HepG2 (cell line): Measurements from ENCODE around the gene HMBS. TPM values are rescaled to one million over a fixed set of nuclear protein-coding genes. Genes with fewer than 3 reads are reported as not detected.

Experiments
- ATAC-seq: fragments of 200-7000 bp; cut with Tn5 transposase; 3 replicates; pipeline ENCODE4 v1.9.1; 2020; ENCODE audit warnings: mild to moderate bottlenecking, moderate library complexity
- BruUV-seq: library from RNA; stranded (reverse); fragments of 400-500 nt; replicated peaks from 2 replicates; lab custom pipeline; 2021; lab: Mats Ljungman, UMichigan
- CTCF ChIA-PET: fragments of 300-600 bp; formaldehyde crosslinking; extraction: SDS; loops from one replicate; lab custom pipeline; 2021; ENCODE audit warnings: low total read pairs, inconsistent platforms, low intra/inter-chr PET ratio; lab: Yijun Ruan, JAX
- POLR2A ChIA-PET: fragments of 350-600 bp; sonication (Branson Sonifier 250); formaldehyde crosslinking; loops from one replicate; lab custom pipeline; 2020; ENCODE audit warnings: antibody characterized with exemption, inconsistent platforms; lab: Yijun Ruan, JAX
- DNase-seq: peaks from one replicate; pipeline ENCODE4 v3.0.0-alpha.2; 2015; ENCODE audit warnings: low spot score
- FAIRE-seq: peaks from 3 replicates; lab custom pipeline; 2011; peaks lifted over from hg19 to GRCh38; lab: Jason Lieb, UNC
- H2AFZ ChIP-seq: one replicate; pipeline ENCODE4 v1.6.1; 2011; ENCODE audit warnings: low read length, inconsistent platforms
- H3K27ac ChIP-seq: fragments of 300-600 bp; 3 replicates; pipeline ENCODE4 v1.8.0; 2011; ENCODE audit warnings: mixed run types, mild to moderate bottlenecking, mixed read lengths, low read length, inconsistent platforms; ENCODE audit not compliant: insufficient read depth; ENCODE audit errors: extremely low read length
- H3K27me3 ChIP-seq, 2 experiments: fragments of 200-600 bp in 1 of 2; 2 replicates in 1 of 2; 3 replicates in 1 of 2; pipeline versions ENCODE4 v1.6.0 to v1.8.0; 2011; ENCODE audit warnings: low read length in 2 of 2, mild to moderate bottlenecking in 2 of 2, moderate library complexity in 2 of 2, inconsistent platforms in 1 of 2; ENCODE audit not compliant: insufficient read depth in 2 of 2, control insufficient read depth in 1 of 2
- H3K36me3 ChIP-seq, 2 experiments: fragments of 200-600 bp in 1 of 2; replicated peaks in 1 of 2; 2 replicates in 1 of 2; 3 replicates in 1 of 2; pipeline versions ENCODE4 v1.5.1 to v1.8.0; 2011; ENCODE audit warnings: low read length in 2 of 2, inconsistent platforms in 1 of 2; ENCODE audit not compliant: insufficient read depth in 2 of 2, control insufficient read depth in 1 of 2
- H3K4me1 ChIP-seq: 2 replicates; pipeline ENCODE4 v1.5.1; 2012; ENCODE audit warnings: low read length, inconsistent platforms; ENCODE audit not compliant: insufficient read depth
- H3K4me2 ChIP-seq: 2 replicates; pipeline ENCODE4 v1.6.0; 2011; ENCODE audit warnings: low read depth, low read length, inconsistent platforms
- H3K4me3 ChIP-seq, 3 experiments: fragments of 200-600 bp in 1 of 3; sonication (generic), shearing (Covaris generic) in 1 of 3; replicated peaks in 1 of 3; 2 replicates each; pipeline ENCODE4 v1.5.1; 2011 to 2016; ENCODE audit warnings: low read length in 3 of 3, inconsistent platforms in 2 of 3, low read depth in 2 of 3, mild to moderate bottlenecking in 2 of 3, control low read depth in 1 of 3, mixed read lengths in 1 of 3; ENCODE audit not compliant: insufficient read depth in 1 of 3
- H3K79me2 ChIP-seq: one replicate; pipeline ENCODE4 v1.6.1; 2011; ENCODE audit warnings: low read length, inconsistent platforms; ENCODE audit not compliant: insufficient read depth
- H3K9ac ChIP-seq: 2 replicates; pipeline ENCODE4 v1.6.0; 2011; ENCODE audit warnings: mild to moderate bottlenecking, low read depth, low read length, inconsistent platforms; ENCODE audit not compliant: insufficient read depth
- H3K9me3 ChIP-seq: 2 replicates; pipeline ENCODE4 v1.5.1; 2012; ENCODE audit warnings: mild to moderate bottlenecking, low read length
- H4K20me1 ChIP-seq: 2 replicates; pipeline ENCODE4 v1.6.0; 2011; ENCODE audit warnings: inconsistent platforms, mild to moderate bottlenecking, low read length, moderate library complexity; ENCODE audit not compliant: insufficient read depth
- BCL6 ChIP-seq: IDR thresholded peaks from 2 replicates; pipeline ENCODE4 v1.6.1; 2016; ENCODE audit warnings: missing genetic modification reagents, missing compliant biosample characterization
- GTF2F1 ChIP-seq: fragments of 150-350 bp; IDR thresholded peaks from 2 replicates; pipeline ENCODE4 v1.6.1; 2014; ENCODE audit warnings: low read length
- KLF6 ChIP-seq: IDR thresholded peaks from 2 replicates; pipeline ENCODE4 v1.8.0; 2016; ENCODE audit warnings: missing biosample characterization, missing genetic modification reagents
- KMT2B ChIP-seq: IDR thresholded peaks from 2 replicates; pipeline ENCODE4 v1.6.1; 2016; ENCODE audit warnings: missing genetic modification reagents, missing compliant biosample characterization
- MED8 ChIP-seq: sonication (generic); formaldehyde crosslinking; IDR thresholded peaks from 2 replicates; pipeline ENCODE4 v1.8.1; 2023; ENCODE audit warnings: mild to moderate bottlenecking, missing genetic modification reagents; ENCODE audit not compliant: insufficient replicate concordance
- NCOR1 ChIP-seq: fragments of 200-600 bp; sonication (generic); IDR thresholded peaks from 2 replicates; pipeline ENCODE4 v1.7.0; 2017; ENCODE audit warnings: antibody characterized with exemption, low read length, borderline replicate concordance
- NPAS2 ChIP-seq: sonication (generic); formaldehyde crosslinking; IDR thresholded peaks from 2 replicates; pipeline ENCODE4 v1.8.0; 2022; ENCODE audit warnings: mild to moderate bottlenecking, missing genetic modification reagents, borderline replicate concordance
- SRF ChIP-seq: IDR thresholded peaks from 2 replicates; pipeline ENCODE4 v1.6.1; 2011; ENCODE audit warnings: mild to moderate bottlenecking, low read depth, low read length, moderate library complexity
- ZFX ChIP-seq: sonication (generic); formaldehyde crosslinking; IDR thresholded peaks from 2 replicates; pipeline ENCODE4 v1.4.0; 2020; ENCODE audit warnings: mild to moderate bottlenecking, low read depth, missing genetic modification reagents, moderate library complexity
- ZNF234 ChIP-seq: sonication (generic); formaldehyde crosslinking; conservative IDR thresholded peaks from 2 replicates; pipeline ENCODE4 v1.5.1; 2020; ENCODE audit warnings: mild to moderate bottlenecking, missing genetic modification reagents
- ZNF235 ChIP-seq: sonication (generic); formaldehyde crosslinking; IDR thresholded peaks from 2 replicates; pipeline ENCODE4 v1.8.1; 2023; ENCODE audit warnings: mild to moderate bottlenecking, missing genetic modification reagents, borderline replicate concordance
- ZNF263 ChIP-seq: sonication (generic); formaldehyde crosslinking; IDR thresholded peaks from 2 replicates; pipeline ENCODE4 v1.4.0; 2020; ENCODE audit warnings: missing genetic modification reagents
- ZNF878 ChIP-seq: sonication (generic); formaldehyde crosslinking; IDR thresholded peaks from 2 replicates; pipeline ENCODE4 v1.8.1; 2023; ENCODE audit warnings: mild to moderate bottlenecking, missing genetic modification reagents, moderate library complexity
- ZNF883 ChIP-seq: sonication (generic); formaldehyde crosslinking; IDR thresholded peaks from 2 replicates; pipeline ENCODE4 v1.5.1; 2020; ENCODE audit warnings: mild to moderate bottlenecking, missing genetic modification reagents; ENCODE audit errors: not compliant biosample characterization
- WGBS: methylation state at CpG from one replicate; pipeline ENCODE4 v1.1.6; 2017; ENCODE audit warnings: low lambda C conversion rate; 5-methylcytosine and 5-hydroxymethylcytosine counted together
- in situ Hi-C: cut with HindIII; loops from 2 replicates; pipeline ENCODE4 v1.10.0; 2017; ENCODE audit warnings: low pct_unique_long_range_greater_than_20kb; ENCODE audit not compliant: extremely low pct_ligation_motif_present
- intact Hi-C: fragments of 100-400 bp; cut with micrococcal nuclease; formaldehyde crosslinking; loops from one replicate; pipeline ENCODE4 v1.10.0; 2022; ENCODE audit not compliant: unreplicated experiment
- polyA plus RNA-seq, 8 experiments: library from polyadenylated mRNA; depleted of rRNA in 3 of 8; stranded (reverse) in 7 of 8; unstranded in 1 of 8; fragments of >200 nt; fragmentation: Illumina TruSeq in 4 of 8; extraction: Trizol in 4 of 8; gene quantifications; 2 replicates each; pipeline versions ENCODE4 v1.2.1 to v1.2.3, GENCODE V29; 2011 to 2016; ENCODE audit warnings: low read depth in 4 of 8, missing spikeins in 1 of 8, mixed read lengths in 1 of 8; ENCODE audit not compliant: insufficient read depth in 1 of 8
- total RNA-seq, 5 experiments: library from RNA; depleted of rRNA; stranded (reverse); fragments of >200 nt; fragmentation: Illumina TruSeq; extraction: Trizol; gene quantifications; 2 replicates each; pipeline ENCODE4 v1.2.3, GENCODE V29; 2016; ENCODE audit warnings: low read depth in 1 of 5
- TF ChIP-seq, protein P1 (sequence below): sonication (generic); formaldehyde crosslinking; IDR thresholded peaks from 2 replicates; pipeline ENCODE4 v1.5.1; 2020; ENCODE audit warnings: mild to moderate bottlenecking, missing genetic modification reagents, borderline replicate concordance

The HMBS gene
- total and polyA plus RNA-seq, 2 of the 13 experiments (the other 11 are each of a cell fraction or from before 2014, with no cell fraction given), result 9.4 to 46.9 TPM

DNA sequence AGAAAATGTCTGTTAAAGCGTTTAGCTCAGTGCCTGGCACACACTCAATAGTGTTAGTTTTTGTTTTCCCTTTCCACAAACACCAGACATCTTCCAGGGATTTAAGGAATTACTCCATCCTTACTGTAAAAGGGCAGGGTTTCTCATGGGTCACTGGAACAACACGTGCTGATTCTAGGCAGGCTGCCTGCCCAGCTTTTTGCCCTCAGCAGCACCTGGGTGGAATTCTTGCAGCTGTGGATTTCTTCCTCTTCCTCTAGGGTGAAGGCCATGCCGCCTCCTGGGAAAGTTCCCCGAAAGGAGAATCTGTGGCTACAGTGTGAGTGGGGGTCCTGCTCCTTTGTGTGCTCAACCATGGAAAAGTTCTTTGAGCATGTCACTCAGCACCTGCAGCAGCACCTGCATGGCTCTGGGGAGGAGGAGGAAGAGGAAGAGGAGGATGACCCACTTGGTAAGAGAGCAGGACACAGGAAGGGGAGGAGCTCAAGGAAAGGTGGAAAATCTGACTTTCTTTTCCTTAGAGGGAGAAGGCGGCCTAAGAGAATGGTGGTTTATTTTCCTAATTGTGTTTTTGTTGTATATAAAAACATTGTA is 42.1 kb downstream of the HMBS start:
- Histone ChIP-seq H3K4me2 (no peak overlapping the region), H3K4me3 (no peak overlapping the region), H3K36me3 (peaks cover 4 to 18% of the 10 kb centered on the region in 2 experiments; a peak in 3 of 5 replicates), H3K27me3 (no peaks in the 10 kb centered on the region), H3K27ac (no peak overlapping the region), H2AFZ (no peak overlapping the region), H3K79me2 (peaks cover 14% of the 10 kb centered on the region), H3K9ac (no peak overlapping the region)
- WGBS, result 91% methylated on average over 5 of the region's 5 CpGs
- in situ Hi-C loops, result no loop called here
- BruUV-seq, result no TSS peak
- TF ChIP-seq ZNF234 (CRISPR knock-in tag), result no peak
- TF ChIP-seq ZNF878 (CRISPR knock-in tag), result no peak
- TF ChIP-seq ZNF263, result peak; percentile 71
- no peak for TF ChIP-seq KLF6 (CRISPR knock-in tag)
- no peak for TF ChIP-seq GTF2F1
- no peak for TF ChIP-seq SRF
- TF ChIP-seq, protein P1, sequence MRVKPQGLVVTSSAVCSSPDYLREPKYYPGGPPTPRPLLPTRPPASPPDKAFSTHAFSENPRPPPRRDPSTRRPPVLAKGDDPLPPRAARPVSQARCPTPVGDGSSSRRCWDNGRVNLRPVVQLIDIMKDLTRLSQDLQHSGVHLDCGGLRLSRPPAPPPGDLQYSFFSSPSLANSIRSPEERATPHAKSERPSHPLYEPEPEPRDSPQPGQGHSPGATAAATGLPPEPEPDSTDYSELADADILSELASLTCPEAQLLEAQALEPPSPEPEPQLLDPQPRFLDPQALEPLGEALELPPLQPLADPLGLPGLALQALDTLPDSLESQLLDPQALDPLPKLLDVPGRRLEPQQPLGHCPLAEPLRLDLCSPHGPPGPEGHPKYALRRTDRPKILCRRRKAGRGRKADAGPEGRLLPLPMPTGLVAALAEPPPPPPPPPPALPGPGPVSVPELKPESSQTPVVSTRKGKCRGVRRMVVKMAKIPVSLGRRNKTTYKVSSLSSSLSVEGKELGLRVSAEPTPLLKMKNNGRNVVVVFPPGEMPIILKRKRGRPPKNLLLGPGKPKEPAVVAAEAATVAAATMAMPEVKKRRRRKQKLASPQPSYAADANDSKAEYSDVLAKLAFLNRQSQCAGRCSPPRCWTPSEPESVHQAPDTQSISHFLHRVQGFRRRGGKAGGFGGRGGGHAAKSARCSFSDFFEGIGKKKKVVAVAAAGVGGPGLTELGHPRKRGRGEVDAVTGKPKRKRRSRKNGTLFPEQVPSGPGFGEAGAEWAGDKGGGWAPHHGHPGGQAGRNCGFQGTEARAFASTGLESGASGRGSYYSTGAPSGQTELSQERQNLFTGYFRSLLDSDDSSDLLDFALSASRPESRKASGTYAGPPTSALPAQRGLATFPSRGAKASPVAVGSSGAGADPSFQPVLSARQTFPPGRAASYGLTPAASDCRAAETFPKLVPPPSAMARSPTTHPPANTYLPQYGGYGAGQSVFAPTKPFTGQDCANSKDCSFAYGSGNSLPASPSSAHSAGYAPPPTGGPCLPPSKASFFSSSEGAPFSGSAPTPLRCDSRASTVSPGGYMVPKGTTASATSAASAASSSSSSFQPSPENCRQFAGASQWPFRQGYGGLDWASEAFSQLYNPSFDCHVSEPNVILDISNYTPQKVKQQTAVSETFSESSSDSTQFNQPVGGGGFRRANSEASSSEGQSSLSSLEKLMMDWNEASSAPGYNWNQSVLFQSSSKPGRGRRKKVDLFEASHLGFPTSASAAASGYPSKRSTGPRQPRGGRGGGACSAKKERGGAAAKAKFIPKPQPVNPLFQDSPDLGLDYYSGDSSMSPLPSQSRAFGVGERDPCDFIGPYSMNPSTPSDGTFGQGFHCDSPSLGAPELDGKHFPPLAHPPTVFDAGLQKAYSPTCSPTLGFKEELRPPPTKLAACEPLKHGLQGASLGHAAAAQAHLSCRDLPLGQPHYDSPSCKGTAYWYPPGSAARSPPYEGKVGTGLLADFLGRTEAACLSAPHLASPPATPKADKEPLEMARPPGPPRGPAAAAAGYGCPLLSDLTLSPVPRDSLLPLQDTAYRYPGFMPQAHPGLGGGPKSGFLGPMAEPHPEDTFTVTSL (CRISPR knock-in tag), result no peak
- TF ChIP-seq MED8 (CRISPR knock-in tag), result peak; percentile 25
- TF ChIP-seq ZNF235 (CRISPR knock-in tag), result no peak
- TF ChIP-seq NCOR1, result no peak
- no peak for TF ChIP-seq BCL6 (CRISPR knock-in tag)
- no peak for TF ChIP-seq ZNF883 (CRISPR knock-in tag)
- no peak for TF ChIP-seq ZFX
- no peak for TF ChIP-seq KMT2B
- TF ChIP-seq NPAS2 (CRISPR knock-in tag), result no peak
- TF ChIP-seq, all 625 proteins: peak for 2
- FAIRE-seq (no peak), ATAC-seq (no peak), DNase-seq (no peak)
- CTCF ChIA-PET, result no interaction called here
- Histone ChIP-seq H3K9me3 (no peaks in the 10 kb centered on the region), H3K4me1 (peaks cover 38% of the 10 kb centered on the region), H4K20me1 (no peaks in the 10 kb centered on the region)
- intact Hi-C loops, result no loop called here
- POLR2A ChIA-PET, result interaction anchor here (1.2 to 1.7 kb wide), 2 partner anchors 31 to 42 kb away, joined by 3 to 4 read pairs; no protein-coding TSS in a partner anchor
